Activated CD8-positive, alpha-beta T cell treated with anti-CD3 and anti-CD28 coated beads for 36 hours (primary cell): ENCODE measurements around the gene DGKI. TPM values are rescaled to one million over a fixed set of nuclear protein-coding genes. Genes with fewer than 3 reads are reported as not detected.

Experiments used
- ATAC-seq: fragments of 200-7000 bp; cut with Tn5 transposase; one replicate; pipeline ENCODE4 v1.10.0; 2021; ENCODE audit warnings: mild to moderate bottlenecking, moderate library complexity
- CTCF ChIA-PET: fragments of 350-600 bp; sonication (Branson Sonifier 250); formaldehyde crosslinking; loops from one replicate; lab custom pipeline; 2021; ENCODE audit warnings: antibody characterized with exemption; lab: Charles Lee
- POLR2A ChIA-PET: fragments of 350-600 bp; sonication (Branson Sonifier 250); formaldehyde crosslinking; loops from one replicate; lab custom pipeline; 2021; ENCODE audit warnings: antibody characterized with exemption; lab: Charles Lee
- DNase-seq: peaks from one replicate; pipeline ENCODE4 v3.0.0-alpha.2; 2020
- H3K27ac Mint-ChIP-seq: one replicate; pipeline ENCODE4 v1.8.0; 2021; ENCODE audit warnings: mild to moderate bottlenecking, mixed read lengths
- H3K27me3 Mint-ChIP-seq: one replicate; pipeline ENCODE4 v1.8.0; 2021; ENCODE audit warnings: mixed read lengths
- H3K36me3 Mint-ChIP-seq: one replicate; pipeline ENCODE4 v1.8.0; 2021; ENCODE audit warnings: low read depth, mixed read lengths
- H3K4me1 Mint-ChIP-seq: one replicate; pipeline ENCODE4 v1.8.0; 2021; ENCODE audit warnings: low read depth, mixed read lengths
- H3K4me3 Mint-ChIP-seq: one replicate; pipeline ENCODE4 v1.8.0; 2021; ENCODE audit warnings: mild to moderate bottlenecking, moderate library complexity, mixed read lengths
- H3K9me3 Mint-ChIP-seq: one replicate; pipeline ENCODE4 v1.8.0; 2021; ENCODE audit warnings: mixed read lengths
- CTCF ChIP-seq: fragments of 200-600 bp; IDR thresholded peaks from one replicate; pipeline ENCODE4 v1.8.0; 2022; ENCODE audit warnings: antibody characterized with exemption, mild to moderate bottlenecking
- intact Hi-C: fragments of 100-400 bp; cut with micrococcal nuclease; formaldehyde crosslinking; loops from one replicate; pipeline ENCODE4 v1.10.0; 2022
- total RNA-seq, 2 experiments: library from RNA; stranded (reverse); gene quantifications; one replicate each; pipeline ENCODE4 v1.2.3, GENCODE V29; 2021

DGKI gene
- total RNA-seq, 2 experiments from 2014 or later: 0.38 to 0.65 TPM

GRCh38 chr7:137828456-137828855, 18.3 kb downstream of the DGKI start:
- ATAC-seq (no peak), DNase-seq (no peak)
- H3K27ac Mint-ChIP-seq: no peak overlapping the region
- H3K27me3 Mint-ChIP-seq: peaks cover 17% of the 10 kb centered on the region
- TF ChIP-seq CTCF: no peak
- peaks cover 8% of the 10 kb centered on the region for H3K9me3 Mint-ChIP-seq
- H3K4me1 Mint-ChIP-seq: no peaks in the 10 kb centered on the region
- ChIA-PET CTCF (no interaction called here), POLR2A (no interaction called here)
- peaks cover 3% of the 10 kb centered on the region for H3K36me3 Mint-ChIP-seq
- no peak overlapping the region for H3K4me3 Mint-ChIP-seq
- intact Hi-C loops: no loop called here

- peaks cover 25% of the 10 kb centered on the region for H3K27me3 Mint-ChIP-seq
- intact Hi-C loops: no loop called here
- H3K4me3 Mint-ChIP-seq: no peak overlapping the region
- TF ChIP-seq CTCF: no peak
- DNase-seq: no peak
- no peaks in the 10 kb centered on the region for H3K36me3 Mint-ChIP-seq
- H3K9me3 Mint-ChIP-seq: no peaks in the 10 kb centered on the region
- H3K27ac Mint-ChIP-seq: no peak overlapping the region
- ChIA-PET CTCF (no interaction called here), POLR2A (no interaction called here)
- no peak for ATAC-seq
- no peaks in the 10 kb centered on the region for H3K4me1 Mint-ChIP-seq
Measured at GRCh38 chr7:137825489-137825888, 21.3 kb downstream of the DGKI start.

GRCh38 chr7:137820677-137821420, 25.9 kb downstream of the DGKI start:
- Mint-ChIP-seq H3K4me1 (no peaks in the 10 kb centered on the region), H3K4me3 (no peak overlapping the region), H3K27me3 (peaks cover 27% of the 10 kb centered on the region), H3K9me3 (no peaks in the 10 kb centered on the region), H3K36me3 (no peaks in the 10 kb centered on the region), H3K27ac (no peak overlapping the region)
- ATAC-seq (no peak), DNase-seq (no peak)
- ChIA-PET POLR2A (no interaction called here), CTCF (interaction anchor here (1.1 kb wide), 1 partner anchor 12 kb away, joined by 3 read pairs; no protein-coding TSS in a partner anchor)
- no peak for TF ChIP-seq CTCF
- intact Hi-C loops: no loop called here

- TF ChIP-seq CTCF: no peak
- Mint-ChIP-seq H3K9me3 (no peaks in the 10 kb centered on the region), H3K4me3 (no peak overlapping the region), H3K27me3 (peaks cover 27% of the 10 kb centered on the region), H3K27ac (no peak overlapping the region), H3K4me1 (no peaks in the 10 kb centered on the region), H3K36me3 (no peaks in the 10 kb centered on the region)
- intact Hi-C loops: no loop called here
- CTCF ChIA-PET: no interaction called here
- POLR2A ChIA-PET: no interaction called here
- ATAC-seq (no peak), DNase-seq (no peak)
Measured at GRCh38 chr7:137820156-137820555, 26.6 kb downstream of the DGKI start.

GRCh38 chr7:137818036-137818435, 28.7 kb downstream of the DGKI start:
- peaks cover 23% of the 10 kb centered on the region for H3K27me3 Mint-ChIP-seq
- H3K4me3 Mint-ChIP-seq: no peak overlapping the region
- DNase-seq (no peak), ATAC-seq (no peak)
- ChIA-PET POLR2A (no interaction called here), CTCF (interaction anchor here (0.9 to 1.1 kb wide), 3 partner anchors 77 to 84 kb away, joined by 3 to 4 read pairs (median 3); no protein-coding TSS in a partner anchor)
- H3K27ac Mint-ChIP-seq: no peak overlapping the region
- H3K36me3 Mint-ChIP-seq: no peaks in the 10 kb centered on the region
- H3K9me3 Mint-ChIP-seq: no peaks in the 10 kb centered on the region
- intact Hi-C loops: no loop called here
- TF ChIP-seq CTCF: no peak
- H3K4me1 Mint-ChIP-seq: no peaks in the 10 kb centered on the region
